H1 (cell line): ENCODE results near the gene RCAN2. TPM values are rescaled to one million over a fixed set of nuclear protein-coding genes. Genes with fewer than 3 reads are reported as not detected.

ENCODE experiments used
- CTCF ChIA-PET: fragments of 300-600 bp; sonication (Branson Sonifier 250); formaldehyde crosslinking; loops from one replicate; lab custom pipeline; 2021; ENCODE audit not compliant: partially characterized antibody; lab: Charles Lee
- POLR2A ChIA-PET: fragments of 300-600 bp; sonication (Branson Sonifier 250); formaldehyde crosslinking; loops from one replicate; lab custom pipeline; 2021; ENCODE audit warnings: inconsistent platforms; ENCODE audit not compliant: partially characterized antibody; lab: Charles Lee
- DNase-seq, 2 experiments: peaks; one replicate each; pipeline versions ENCODE4 v3.0.0 to v3.0.0-alpha.2; 2010 to 2022; ENCODE audit warnings: low spot score in 2 of 2, low read depth in 1 of 2, mixed read lengths in 1 of 2
- FAIRE-seq: peaks from 2 replicates; lab custom pipeline; 2011; peaks lifted over from hg19 to GRCh38; lab: Jason Lieb, UNC
- H2AFZ ChIP-seq: 2 replicates; pipeline ENCODE4 v1.8.1; 2012; ENCODE audit warnings: low read length, inconsistent platforms
- H2AK5ac ChIP-seq: 2 replicates; pipeline ENCODE4 v1.6.1; 2013; ENCODE audit warnings: low read depth, low read length
- H2BK120ac ChIP-seq: replicated peaks from 2 replicates; pipeline ENCODE3; 2013; ENCODE audit warnings: low read depth, low read length, inconsistent platforms
- H2BK12ac ChIP-seq: 2 replicates; pipeline ENCODE4 v1.6.1; 2013; ENCODE audit warnings: low read depth, low read length
- H2BK15ac ChIP-seq: 2 replicates; pipeline ENCODE4 v1.6.1; 2013; ENCODE audit warnings: low read length
- H2BK20ac ChIP-seq: 2 replicates; pipeline ENCODE4 v1.6.1; 2013; ENCODE audit warnings: low read length
- H2BK5ac ChIP-seq: 2 replicates; pipeline ENCODE4 v1.6.1; 2013; ENCODE audit warnings: low read depth, low read length
- H3K14ac ChIP-seq: 2 replicates; pipeline ENCODE4 v1.6.1; 2013; ENCODE audit warnings: inconsistent platforms; ENCODE audit not compliant: insufficient read length
- H3K18ac ChIP-seq: 2 replicates; pipeline ENCODE4 v1.6.1; 2013; ENCODE audit warnings: low read length; ENCODE audit errors: extremely low read depth
- H3K23ac ChIP-seq: 2 replicates; pipeline ENCODE4 v1.6.1; 2013; ENCODE audit warnings: inconsistent platforms; ENCODE audit not compliant: insufficient read length
- H3K23me2 ChIP-seq: 2 replicates; pipeline ENCODE4 v1.6.1; 2013; ENCODE audit warnings: low read depth, low read length
- H3K27ac ChIP-seq: 2 replicates; pipeline ENCODE4 v1.6.1; 2011; ENCODE audit warnings: low read depth, low read length, inconsistent platforms
- H3K27me3 ChIP-seq, 4 experiments: replicated peaks in 1 of 4; 1 replicate in 1 of 4; 2 replicates in 3 of 4; pipeline versions ENCODE4 v1.6.1 to v1.8.1; 2011 to 2013; ENCODE audit warnings: low read length in 3 of 4, mild to moderate bottlenecking in 3 of 4, inconsistent platforms in 2 of 4, mixed read lengths in 2 of 4, moderate library complexity in 1 of 4; ENCODE audit not compliant: control insufficient read depth in 3 of 4, insufficient read depth in 3 of 4; ENCODE audit errors: extremely low read depth in 1 of 4
- H3K36me3 ChIP-seq, 4 experiments: 2 replicates each; pipeline versions ENCODE4 v1.6.1 to v1.8.1; 2011 to 2013; ENCODE audit warnings: mild to moderate bottlenecking in 4 of 4, low read length in 3 of 4, moderate library complexity in 2 of 4, control low read depth in 1 of 4, inconsistent platforms in 1 of 4; ENCODE audit not compliant: insufficient read depth in 4 of 4, control insufficient read depth in 2 of 4
- H3K4ac ChIP-seq: replicated peaks from 2 replicates; pipeline ENCODE3; 2013; ENCODE audit warnings: low read length, low read depth, mixed read lengths, inconsistent platforms; ENCODE audit not compliant: insufficient read length
- H3K4me1 ChIP-seq, 4 experiments: replicated peaks in 1 of 4; 1 replicate in 1 of 4; 2 replicates in 3 of 4; pipeline versions ENCODE4 v1.6.1 to v1.8.1; 2011 to 2013; ENCODE audit warnings: low read length in 3 of 4, inconsistent platforms in 2 of 4, mixed read lengths in 1 of 4; ENCODE audit not compliant: insufficient read depth in 4 of 4, control insufficient read depth in 3 of 4
- H3K4me2 ChIP-seq, 2 experiments: 2 replicates each; pipeline versions ENCODE4 v1.6.1 to v1.8.1; 2011 to 2013; ENCODE audit warnings: low read depth in 2 of 2, low read length in 2 of 2, control low read depth in 1 of 2, inconsistent platforms in 1 of 2, mild to moderate bottlenecking in 1 of 2; ENCODE audit not compliant: insufficient read depth in 1 of 2
- H3K4me3 ChIP-seq, 4 experiments: fragments of 200-600, 300-600 bp in 1 of 4; sonication (generic), shearing (Covaris generic), sonication (Bioruptor Twin) in 1 of 4; 2 replicates each; pipeline versions ENCODE4 v1.5.1 to v1.8.1; 2011 to 2016; ENCODE audit warnings: low read length in 4 of 4, low read depth in 3 of 4, control low read depth in 2 of 4, inconsistent platforms in 2 of 4, mild to moderate bottlenecking in 2 of 4, mixed read lengths in 1 of 4, moderate library complexity in 1 of 4; ENCODE audit not compliant: insufficient read depth in 2 of 4; ENCODE audit errors: extremely low read depth in 1 of 4
- H3K56ac ChIP-seq: replicated peaks from 2 replicates; pipeline ENCODE3; 2013; ENCODE audit warnings: low read depth, mild to moderate bottlenecking, mixed read lengths, low read length, inconsistent platforms; ENCODE audit not compliant: insufficient read length
- H3K79me1 ChIP-seq: 2 replicates; pipeline ENCODE4 v1.6.1; 2013; ENCODE audit warnings: low read depth, low read length, control low read depth
- H3K79me2 ChIP-seq, 2 experiments: 2 replicates each; pipeline versions ENCODE4 v1.6.1 to v1.8.1; 2012 to 2013; ENCODE audit warnings: low read length in 2 of 2, mild to moderate bottlenecking in 2 of 2, inconsistent platforms in 1 of 2; ENCODE audit not compliant: insufficient read depth in 2 of 2, control insufficient read depth in 1 of 2
- H3K9ac ChIP-seq, 4 experiments: replicated peaks in 1 of 4; 1 replicate in 1 of 4; 2 replicates in 3 of 4; pipeline versions ENCODE4 v1.6.1 to v1.8.1; 2011 to 2013; ENCODE audit warnings: low read depth in 3 of 4, low read length in 3 of 4, control low read depth in 2 of 4, mild to moderate bottlenecking in 2 of 4, moderate library complexity in 2 of 4, inconsistent platforms in 1 of 4; ENCODE audit errors: extremely low read depth in 1 of 4
- H3K9me3 ChIP-seq, 2 experiments: 2 replicates each; pipeline versions ENCODE4 v1.6.1 to v1.8.1; 2012 to 2013; ENCODE audit warnings: mild to moderate bottlenecking in 2 of 2, moderate library complexity in 2 of 2, control low read depth in 1 of 2, inconsistent platforms in 1 of 2, low read depth in 1 of 2, low read length in 1 of 2, mixed read lengths in 1 of 2; ENCODE audit not compliant: insufficient read depth in 2 of 2
- H4K20me1 ChIP-seq, 2 experiments: replicated peaks in 1 of 2; 2 replicates each; pipeline versions ENCODE3 to v1.8.1; 2011 to 2013; ENCODE audit warnings: inconsistent platforms in 2 of 2, low read length in 2 of 2, mild to moderate bottlenecking in 1 of 2; ENCODE audit not compliant: insufficient read depth in 2 of 2, control insufficient read depth in 1 of 2
- H4K5ac ChIP-seq: 2 replicates; pipeline ENCODE4 v1.6.1; 2013; ENCODE audit warnings: low read length, low read depth, mixed read lengths, inconsistent platforms; ENCODE audit not compliant: insufficient read length
- H4K8ac ChIP-seq: 2 replicates; pipeline ENCODE4 v1.8.0; 2013; ENCODE audit warnings: mild to moderate bottlenecking, moderate library complexity, low read length, inconsistent platforms; ENCODE audit not compliant: insufficient read depth; ENCODE audit errors: extremely low read depth
- H4K91ac ChIP-seq: replicated peaks from 2 replicates; pipeline ENCODE3; 2013; ENCODE audit warnings: low read length, mixed read lengths, inconsistent platforms; ENCODE audit not compliant: insufficient read length
- CREB1 ChIP-seq: IDR thresholded peaks from 2 replicates; pipeline ENCODE4 v1.6.1; 2012; ENCODE audit warnings: inconsistent platforms
- HDAC6 ChIP-seq: IDR thresholded peaks from one replicate; pipeline ENCODE4 v1.7.1; 2012; ENCODE audit warnings: low read depth, mild to moderate bottlenecking, inconsistent platforms, low read length, moderate library complexity
- SIRT6 ChIP-seq: IDR thresholded peaks from one replicate; pipeline ENCODE4 v1.7.1; 2012; ENCODE audit warnings: low read length, inconsistent platforms
- SP4 ChIP-seq: IDR thresholded peaks from 2 replicates; pipeline ENCODE4 v1.6.1; 2012; ENCODE audit warnings: low read length, inconsistent platforms
- YY1 ChIP-seq: IDR thresholded peaks from 2 replicates; pipeline ENCODE4 v1.6.1; 2011; ENCODE audit warnings: low read depth, mild to moderate bottlenecking, low read length
- WGBS, 2 experiments: shearing (Covaris generic) in 1 of 2; methylation state at CpG; one replicate each; pipeline versions ENCODE4 v1.1.6 to v1.1.7; 2013 to 2015; ENCODE audit warnings: low lambda C conversion rate in 2 of 2, mixed read lengths in 2 of 2, inconsistent platforms in 1 of 2, low coverage in 1 of 2, missing lambda C conversion rate in 1 of 2; ENCODE audit not compliant: insufficient replicate concordance in 2 of 2, insufficient coverage in 1 of 2, insufficient read length in 1 of 2; ENCODE audit errors: extremely low coverage in 1 of 2, missing lambda C conversion rate in 1 of 2; 5-methylcytosine and 5-hydroxymethylcytosine counted together
- polyA plus RNA-seq, 7 experiments: library from polyadenylated mRNA; depleted of rRNA in 3 of 7; stranded (reverse) in 5 of 7; unstranded in 2 of 7; fragments of >200 nt in 5 of 7; fragments of 200-250 nt in 2 of 7; gene quantifications; 1 replicate in 5 of 7; 2 replicates in 1 of 7; 4 replicates in 1 of 7; pipeline versions ENCODE4 v1.2.1 to v1.2.3, GENCODE V29; 2011 to 2013; ENCODE audit warnings: missing spikeins in 2 of 7, mixed read lengths in 2 of 7
- total RNA-seq: library from RNA; stranded (reverse); fragmentation: NEBNext Ultra II Directional; extraction: Animal tissue kit (Norgen Biotek cat#: 25700); gene quantifications from 2 replicates; pipeline ENCODE4 v1.2.1, GENCODE V29; 2021

Gene RCAN2
- total and polyA plus RNA-seq, 2 of the 8 experiments (the other 6 are each of a cell fraction or from before 2014, with no cell fraction given) = 5.0 to 8.5 TPM

- H4K20me1 ChIP-seq = no peaks in the 10 kb centered on the region
- H3K9ac ChIP-seq = no peak overlapping the region
- H2AK5ac ChIP-seq = no peak overlapping the region
- H3K14ac ChIP-seq = no peak overlapping the region
- no peaks in the 10 kb centered on the region for H3K27me3 ChIP-seq
- H3K36me3 ChIP-seq = no peaks in the 10 kb centered on the region
- H2BK5ac ChIP-seq = no peak overlapping the region
- H4K8ac ChIP-seq = no peak overlapping the region
- H3K4ac ChIP-seq = no peak overlapping the region
- H2BK15ac ChIP-seq = no peak overlapping the region
- H3K4me3 ChIP-seq = no peak overlapping the region
- H2BK20ac ChIP-seq = no peak overlapping the region
- H3K27ac ChIP-seq = no peak overlapping the region
- no peak for TF ChIP-seq HDAC6
- TF ChIP-seq SIRT6 = no peak
- TF ChIP-seq YY1 = no peak
- no peak for TF ChIP-seq SP4
- TF ChIP-seq CREB1 = no peak
- H3K18ac ChIP-seq = no peak overlapping the region
- 57% methylated on average over 2 of the region's 2 CpGs; no CpG with 5 or more reads in 1 of the 2 experiments for whole genome bisulfite sequencing, 2 experiments
- no peaks in the 10 kb centered on the region for H3K79me1 ChIP-seq
- no peak overlapping the region for H4K5ac ChIP-seq
- ChIA-PET POLR2A (no interaction called here), CTCF (interaction anchor here (0.6 to 0.7 kb wide), 2 partner anchors 94 to 188 kb away, joined by 3 to 4 read pairs; no protein-coding TSS in a partner anchor)
- no peak for DNase-seq
- no peaks in the 10 kb centered on the region for H3K9me3 ChIP-seq
- no peaks in the 10 kb centered on the region for H3K23me2 ChIP-seq
- H2BK120ac ChIP-seq = no peak overlapping the region
- H3K23ac ChIP-seq = no peak overlapping the region
- H3K4me1 ChIP-seq = peaks cover 0 to 3% (median 0%) of the 10 kb centered on the region in 4 experiments; a peak in 2 of 7 replicates
- no peak overlapping the region for H4K91ac ChIP-seq
- H2AFZ ChIP-seq = peak overlapping the region; percentile 15; the same call in 1 of the 2 replicates
- FAIRE-seq = no peak
- H3K79me2 ChIP-seq = no peaks in the 10 kb centered on the region
- H3K4me2 ChIP-seq = no peak overlapping the region
- H2BK12ac ChIP-seq = no peak overlapping the region
- H3K56ac ChIP-seq = no peak overlapping the region
Observed at GRCh38 chr6:46291275-46291633, 200.0 kb downstream of the RCAN2 start.
